Neural cell (in vitro differentiated cells): Measurements from ENCODE around the gene MAG. TPM values are rescaled to one million over a fixed set of nuclear protein-coding genes. Genes with fewer than 3 reads are reported as not detected.

ENCODE experiments used
- H2AFZ ChIP-seq: fragments of 200-600, 300-800 bp; sonication (generic), shearing (Covaris generic); 2 replicates; pipeline ENCODE4 v1.6.0; 2014; ENCODE audit warnings: low read depth, mild to moderate bottlenecking, antibody characterized with exemption, low read length, moderate library complexity
- H3F3A ChIP-seq: fragments of 200-600 bp; shearing (Covaris generic); 2 replicates; pipeline ENCODE4 v1.6.1; 2016; ENCODE audit warnings: mild to moderate bottlenecking, moderate library complexity, mixed read lengths, antibody characterized with exemption, low read length; ENCODE audit not compliant: insufficient read depth, poor library complexity, severe bottlenecking
- H3K27ac ChIP-seq: fragments of 200-600, 300-800 bp; sonication (generic), shearing (Covaris generic); 2 replicates; pipeline ENCODE4 v1.5.1; 2014; ENCODE audit warnings: mild to moderate bottlenecking, low read length, moderate library complexity
- H3K27me3 ChIP-seq: fragments of 300-800, 200-600 bp; sonication (generic), shearing (Covaris generic); 2 replicates; pipeline ENCODE4 v1.6.0; 2014; ENCODE audit warnings: mild to moderate bottlenecking, low read depth, low read length, moderate library complexity; ENCODE audit not compliant: insufficient read depth
- H3K36me3 ChIP-seq: fragments of 300-800, 200-600 bp; sonication (generic), shearing (Covaris generic); 2 replicates; pipeline ENCODE4 v1.5.1; 2014; ENCODE audit warnings: mild to moderate bottlenecking, antibody characterized with exemption, low read length, moderate library complexity; ENCODE audit not compliant: insufficient read depth
- H3K4me2 ChIP-seq: fragments of 300-800, 200-600 bp; sonication (generic), shearing (Covaris generic); 2 replicates; pipeline ENCODE4 v1.6.0; 2014; ENCODE audit warnings: mild to moderate bottlenecking, low read length
- H3K4me3 ChIP-seq: fragments of 300-800, 200-600 bp; sonication (generic), shearing (Covaris generic); 2 replicates; pipeline ENCODE4 v1.5.1; 2014; ENCODE audit warnings: mild to moderate bottlenecking, low read length, moderate library complexity
- H3K79me2 ChIP-seq: fragments of 200-600 bp; shearing (Covaris generic); replicated peaks from 2 replicates; pipeline ENCODE4 v1.6.0; 2014; ENCODE audit warnings: mild to moderate bottlenecking, low read length, moderate library complexity; ENCODE audit not compliant: insufficient read depth
- H3K9ac ChIP-seq: fragments of 300-800, 200-600 bp; sonication (generic), shearing (Covaris generic); 2 replicates; pipeline ENCODE4 v1.6.1; 2016; ENCODE audit warnings: mild to moderate bottlenecking, low read length, mixed read lengths
- H3K9me2 ChIP-seq: fragments of 200-600 bp; shearing (Covaris generic); 2 replicates; pipeline ENCODE4 v1.6.1; 2016; ENCODE audit warnings: mild to moderate bottlenecking, low read length, mixed read lengths; ENCODE audit not compliant: insufficient read depth
- H3K9me3 ChIP-seq: fragments of 200-600, 300-800 bp; sonication (generic), shearing (Covaris generic); 2 replicates; pipeline ENCODE4 v1.6.1; 2016; ENCODE audit warnings: mild to moderate bottlenecking, mixed run types, low read length, moderate library complexity, mixed read lengths
- H4K20me1 ChIP-seq: fragments of 200-600 bp; shearing (Covaris generic); 2 replicates; pipeline ENCODE4 v1.6.1; 2016; ENCODE audit warnings: mild to moderate bottlenecking, mixed run types; ENCODE audit not compliant: insufficient read depth
- CTCF ChIP-seq: fragments of 450-650 bp; IDR thresholded peaks from 2 replicates; pipeline ENCODE4 v1.5.1; 2014; ENCODE audit warnings: antibody characterized with exemption, mild to moderate bottlenecking, moderate library complexity; ENCODE audit not compliant: poor library complexity, severe bottlenecking
- EP300 ChIP-seq: fragments of 450-650 bp; conservative IDR thresholded peaks from 2 replicates; pipeline ENCODE4 v1.6.1; 2014; ENCODE audit warnings: antibody characterized with exemption, mild to moderate bottlenecking, moderate library complexity; ENCODE audit not compliant: poor library complexity, severe bottlenecking
- EZH2 ChIP-seq: fragments of 200-600, 300-800 bp; shearing (Covaris generic), sonication (generic); IDR thresholded peaks from 2 replicates; pipeline ENCODE4 v1.6.1; 2014; ENCODE audit warnings: antibody characterized with exemption, low read length, borderline replicate concordance, mild to moderate bottlenecking; ENCODE audit not compliant: insufficient read depth, poor library complexity, severe bottlenecking
- MXI1 ChIP-seq: fragments of 450-650 bp; conservative IDR thresholded peaks from 2 replicates; pipeline ENCODE4 v1.6.1; 2014; ENCODE audit warnings: antibody characterized with exemption, mild to moderate bottlenecking; ENCODE audit not compliant: poor library complexity, severe bottlenecking
- POLR2AphosphoS5 ChIP-seq: IDR thresholded peaks from 2 replicates; pipeline ENCODE4 v1.6.1; 2012
- RAD21 ChIP-seq: fragments of 450-650 bp; conservative IDR thresholded peaks from 2 replicates; pipeline ENCODE4 v1.6.1; 2014; ENCODE audit warnings: antibody characterized with exemption, mild to moderate bottlenecking, moderate library complexity
- REST ChIP-seq: IDR thresholded peaks from 2 replicates; pipeline ENCODE4 v1.6.1; 2012; ENCODE audit warnings: borderline replicate concordance
- SMC3 ChIP-seq: fragments of 450-650 bp; conservative IDR thresholded peaks from 2 replicates; pipeline ENCODE4 v1.6.1; 2014; ENCODE audit warnings: antibody characterized with exemption, mild to moderate bottlenecking, moderate library complexity; ENCODE audit not compliant: poor library complexity
- TAF1 ChIP-seq: IDR thresholded peaks from 2 replicates; pipeline ENCODE4 v1.6.1; 2012; ENCODE audit warnings: low read depth
- polyA plus RNA-seq: library from polyadenylated mRNA; depleted of rRNA; stranded (reverse); fragments of >200 nt; gene quantifications from 2 replicates; pipeline ENCODE4 v1.2.3, GENCODE V29; 2014

Gene MAG
- polyA plus RNA-seq, 1 donor from 2014 or later: not detected

GRCh38 chr19:35251456-35251855 lies 40.5 kb upstream of the MAG start:
- H3K4me2 ChIP-seq: no peak overlapping the region
- H4K20me1 ChIP-seq: no peaks in the 10 kb centered on the region
- H3K27ac ChIP-seq: no peak overlapping the region
- no peaks in the 10 kb centered on the region for H3K9me3 ChIP-seq
- no peak overlapping the region for H3K9ac ChIP-seq
- H3K9me2 ChIP-seq: no peaks in the 10 kb centered on the region
- H2AFZ ChIP-seq: no peak overlapping the region
- no peak overlapping the region for H3K4me3 ChIP-seq
- H3K27me3 ChIP-seq: peaks cover 38% of the 10 kb centered on the region
- H3K79me2 ChIP-seq: no peaks in the 10 kb centered on the region
- no peaks in the 10 kb centered on the region for H3F3A ChIP-seq
- TF ChIP-seq MXI1 (no peak), EZH2 (no peak), CTCF (no peak), TAF1 (no peak), RAD21 (no peak), POLR2AphosphoS5 (no peak), REST (no peak), EP300 (no peak), SMC3 (no peak)
- no peaks in the 10 kb centered on the region for H3K36me3 ChIP-seq

- Histone ChIP-seq H3K79me2 (no peaks in the 10 kb centered on the region), H3K9me2 (no peaks in the 10 kb centered on the region), H3K36me3 (no peaks in the 10 kb centered on the region), H3K27me3 (peaks cover 17% of the 10 kb centered on the region), H3K9ac (no peak overlapping the region), H3K4me2 (no peak overlapping the region), H3K4me3 (no peak overlapping the region), H3F3A (no peaks in the 10 kb centered on the region), H2AFZ (no peak overlapping the region), H3K9me3 (no peaks in the 10 kb centered on the region), H4K20me1 (no peaks in the 10 kb centered on the region), H3K27ac (no peak overlapping the region)
- TF ChIP-seq CTCF (no peak), POLR2AphosphoS5 (no peak), REST (no peak), RAD21 (no peak), TAF1 (no peak), EZH2 (no peak), SMC3 (no peak), EP300 (no peak), MXI1 (no peak)
Measured at GRCh38 chr19:35253316-35254286, 38.4 kb upstream of the MAG start.
